SK-N-SH (cell line): Measurements from ENCODE around the gene FMO2. TPM values are rescaled to one million over a fixed set of nuclear protein-coding genes. Genes with fewer than 3 reads are reported as not detected.

Experiments
- CTCF ChIA-PET: fragments of 300-600, 350-600 bp; formaldehyde crosslinking; extraction: SDS; loops from one replicate; lab custom pipeline; 2021; lab: Yijun Ruan, JAX
- POLR2A ChIA-PET: fragments of 350-600 bp; sonication (Branson Sonifier 250); formaldehyde crosslinking; extraction: SDS; loops from one replicate; lab custom pipeline; 2020; ENCODE audit warnings: antibody characterized with exemption, inconsistent platforms; lab: Yijun Ruan, JAX
- DNase-seq: peaks from one replicate; pipeline ENCODE4 v3.0.0; 2012
- H2AFZ ChIP-seq: fragments of 200-600 bp; sonication (generic); 2 replicates; pipeline ENCODE4 v1.8.1; 2016; ENCODE audit warnings: antibody characterized with exemption, mild to moderate bottlenecking, low read depth
- H3F3A ChIP-seq: fragments of 200-600 bp; sonication (generic); replicated peaks from 2 replicates; pipeline ENCODE3; 2016; ENCODE audit warnings: antibody characterized with exemption, mild to moderate bottlenecking; ENCODE audit not compliant: insufficient read depth
- H3K27ac ChIP-seq, 2 experiments: fragments of 200-500 bp in 1 of 2; fragments of 200-600 bp in 1 of 2; sonication (Bioruptor generic) in 1 of 2; sonication (generic), shearing (Covaris generic) in 1 of 2; 2 replicates each; pipeline versions ENCODE4 v1.5.1 to v1.6.1; 2014 to 2016; ENCODE audit warnings: low read depth in 2 of 2, inconsistent platforms in 1 of 2, low read length in 1 of 2, mild to moderate bottlenecking in 1 of 2, mixed read lengths in 1 of 2
- H3K27me3 ChIP-seq: fragments of 200-600 bp; sonication (generic), shearing (Covaris generic); 2 replicates; pipeline ENCODE4 v1.6.1; 2016; ENCODE audit warnings: mixed run types; ENCODE audit not compliant: insufficient read depth
- H3K36me3 ChIP-seq, 2 experiments: fragments of 200-500 bp in 1 of 2; fragments of 200-600 bp in 1 of 2; sonication (Bioruptor generic) in 1 of 2; sonication (generic) in 1 of 2; replicated peaks in 1 of 2; 2 replicates each; pipeline versions ENCODE3 to v1.5.1; 2014 to 2016; ENCODE audit warnings: low read length in 1 of 2, mild to moderate bottlenecking in 1 of 2; ENCODE audit not compliant: insufficient read depth in 2 of 2, control insufficient read depth in 1 of 2
- H3K4me1 ChIP-seq, 2 experiments: fragments of 200-500 bp in 1 of 2; fragments of 200-600 bp in 1 of 2; sonication (Bioruptor generic) in 1 of 2; sonication (generic), shearing (Covaris generic) in 1 of 2; 2 replicates each; pipeline versions ENCODE4 v1.5.1 to v1.6.1; 2014 to 2016; ENCODE audit warnings: low read depth in 1 of 2, low read length in 1 of 2, mixed run types in 1 of 2; ENCODE audit not compliant: insufficient read depth in 2 of 2, control insufficient read depth in 1 of 2
- H3K4me2 ChIP-seq: fragments of 200-600 bp; sonication (generic), shearing (Covaris generic); 2 replicates; pipeline ENCODE4 v1.6.1; 2017; ENCODE audit warnings: mixed run types
- H3K4me3 ChIP-seq, 2 experiments: fragments of 200-500 bp in 1 of 2; fragments of 200-600 bp in 1 of 2; sonication (Bioruptor generic) in 1 of 2; sonication (generic), shearing (Covaris generic) in 1 of 2; 2 replicates each; pipeline versions ENCODE4 v1.5.1 to v1.8.1; 2014 to 2016; ENCODE audit warnings: low read depth in 2 of 2, inconsistent platforms in 1 of 2, low read length in 1 of 2, mild to moderate bottlenecking in 1 of 2, mixed read lengths in 1 of 2, moderate library complexity in 1 of 2
- H3K79me2 ChIP-seq: fragments of 200-600 bp; sonication (generic); 2 replicates; pipeline ENCODE4 v1.8.1; 2017; ENCODE audit warnings: mild to moderate bottlenecking; ENCODE audit not compliant: insufficient read depth
- H3K9ac ChIP-seq: fragments of 200-600 bp; sonication (generic); 2 replicates; pipeline ENCODE4 v1.6.1; 2017; ENCODE audit warnings: mixed run types
- H3K9me2 ChIP-seq: fragments of 200-600 bp; sonication (generic); 2 replicates; pipeline ENCODE4 v1.6.1; 2017; ENCODE audit warnings: mixed run types
- H3K9me3 ChIP-seq: fragments of 200-600 bp; sonication (generic); 2 replicates; pipeline ENCODE4 v1.6.1; 2017; ENCODE audit warnings: mixed run types, mild to moderate bottlenecking, moderate library complexity
- H4K20me1 ChIP-seq: fragments of 200-600 bp; sonication (generic); 2 replicates; pipeline ENCODE4 v1.6.1; 2017; ENCODE audit warnings: mild to moderate bottlenecking, mixed run types; ENCODE audit not compliant: insufficient read depth
- CHD2 ChIP-seq: fragments of 150-350 bp; IDR thresholded peaks from 2 replicates; pipeline ENCODE4 v1.6.1; 2018; ENCODE audit warnings: low read length; ENCODE audit not compliant: partially characterized antibody
- CTCF ChIP-seq: fragments of 200-600 bp; sonication (generic); IDR thresholded peaks from 2 replicates; pipeline ENCODE4 v1.6.1; 2017; ENCODE audit warnings: antibody characterized with exemption, mild to moderate bottlenecking, moderate library complexity
- ELF1 ChIP-seq: IDR thresholded peaks from 2 replicates; pipeline ENCODE4 v1.4.0; 2012
- EP300 ChIP-seq, 2 experiments: IDR thresholded peaks; 2 replicates each; pipeline versions ENCODE4 v1.4.0 to v1.6.1; 2012; ENCODE audit warnings: borderline replicate concordance in 1 of 2, low read depth in 1 of 2, low read length in 1 of 2
- FOXJ3 ChIP-seq: sonication (generic); formaldehyde crosslinking; IDR thresholded peaks from 2 replicates; pipeline ENCODE4 v1.5.1; 2020; ENCODE audit warnings: mild to moderate bottlenecking, missing genetic modification reagents
- FOXM1 ChIP-seq: IDR thresholded peaks from 2 replicates; pipeline ENCODE4 v1.4.0; 2012; ENCODE audit warnings: low read depth, mild to moderate bottlenecking
- GABPA ChIP-seq: IDR thresholded peaks from 2 replicates; pipeline ENCODE4 v1.4.0; 2012; ENCODE audit warnings: low read depth, mild to moderate bottlenecking
- NFIC ChIP-seq: IDR thresholded peaks from 2 replicates; pipeline ENCODE4 v1.4.0; 2012; ENCODE audit warnings: borderline replicate concordance
- PBX3 ChIP-seq: IDR thresholded peaks from 2 replicates; pipeline ENCODE4; 2012
- POLR2AphosphoS5 ChIP-seq: IDR thresholded peaks from 2 replicates; pipeline ENCODE4 v1.6.1; 2012; ENCODE audit warnings: low read depth, low read length
- RAD21 ChIP-seq: IDR thresholded peaks from 2 replicates; pipeline ENCODE4 v1.6.1; 2012; ENCODE audit warnings: mild to moderate bottlenecking, low read length
- TAF1 ChIP-seq: IDR thresholded peaks from 2 replicates; pipeline ENCODE4 v1.6.1; 2012; ENCODE audit warnings: low read depth, mild to moderate bottlenecking, low read length, moderate library complexity, borderline replicate concordance
- TEAD4 ChIP-seq: IDR thresholded peaks from 2 replicates; pipeline ENCODE4 v1.4.0; 2012; ENCODE audit warnings: mild to moderate bottlenecking, borderline replicate concordance; ENCODE audit not compliant: insufficient read depth
- YY1 ChIP-seq: IDR thresholded peaks from 2 replicates; pipeline ENCODE4 v1.4.0; 2012; ENCODE audit warnings: low read depth, mild to moderate bottlenecking
- WGBS: methylation state at CpG from one replicate; pipeline ENCODE4 v1.1.6; 2017; ENCODE audit warnings: low lambda C conversion rate; 5-methylcytosine and 5-hydroxymethylcytosine counted together
- polyA plus RNA-seq, 3 experiments: library from polyadenylated mRNA; depleted of rRNA; stranded (reverse); fragments of >200 nt; gene quantifications; 2 replicates each; pipeline ENCODE4 v1.2.3, GENCODE V29; 2012
- TF ChIP-seq, protein P1 (sequence below): IDR thresholded peaks from 2 replicates; pipeline ENCODE4 v1.4.0; 2012; ENCODE audit warnings: low read depth, borderline replicate concordance

FMO2 gene
- polyA plus RNA-seq, 1 of the 3 experiments (the other 2 are of a cell fraction), result not detected

DNA sequence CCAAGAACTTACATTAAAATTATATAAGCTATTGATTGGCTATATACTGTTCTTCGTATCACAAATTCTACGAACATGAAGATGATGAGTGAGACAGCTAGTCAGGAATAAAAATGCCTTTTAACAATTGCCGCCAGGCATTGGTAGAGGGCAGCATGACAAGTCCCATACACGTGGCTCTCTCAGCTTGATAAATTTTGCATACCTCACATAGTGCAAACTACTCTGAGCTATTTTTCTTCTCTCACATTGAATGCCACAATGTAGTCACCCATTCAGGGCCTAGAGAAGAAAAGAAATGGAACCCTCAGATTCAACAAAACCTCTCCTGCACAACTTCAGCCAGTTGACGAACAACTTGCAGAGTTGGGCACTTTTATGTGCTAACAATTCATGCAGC lies 27.0 kb upstream of the FMO2 start:
- H3K9ac ChIP-seq, result no peak overlapping the region
- H3K9me3 ChIP-seq, result no peaks in the 10 kb centered on the region
- TF ChIP-seq CTCF (no peak), FOXM1 (no peak), POLR2AphosphoS5 (no peak), FOXJ3 (CRISPR knock-in tag) (no peak), CHD2 (no peak), PBX3 (no peak), ELF1 (no peak), YY1 (no peak), EP300 (IDR thresholded peaks at IDR 0.05; ENCODE audit: borderline replicate concordance in 1 of 2, low read depth in 1 of 2, low read length in 1 of 2) (no peak), NFIC (no peak), RAD21 (no peak)
- TF ChIP-seq, protein P1, sequence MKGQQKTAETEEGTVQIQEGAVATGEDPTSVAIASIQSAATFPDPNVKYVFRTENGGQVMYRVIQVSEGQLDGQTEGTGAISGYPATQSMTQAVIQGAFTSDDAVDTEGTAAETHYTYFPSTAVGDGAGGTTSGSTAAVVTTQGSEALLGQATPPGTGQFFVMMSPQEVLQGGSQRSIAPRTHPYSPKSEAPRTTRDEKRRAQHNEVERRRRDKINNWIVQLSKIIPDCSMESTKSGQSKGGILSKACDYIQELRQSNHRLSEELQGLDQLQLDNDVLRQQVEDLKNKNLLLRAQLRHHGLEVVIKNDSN, result no peak
- no peak overlapping the region for H3K4me2 ChIP-seq
- no peaks in the 10 kb centered on the region for H3K27me3 ChIP-seq
- ChIA-PET CTCF (interaction anchor here (0.7 kb wide), 1 partner anchor 31 kb away, joined by 5 read pairs; no protein-coding TSS in a partner anchor), POLR2A (no interaction called here)
- no peaks in the 10 kb centered on the region for H3K36me3 ChIP-seq
- H3K9me2 ChIP-seq, result no peaks in the 10 kb centered on the region
- no peak for DNase-seq
- H3K4me3 ChIP-seq, result no peak overlapping the region
- WGBS, result 2% methylated on average over 5 of the region's 5 CpGs
- no peaks in the 10 kb centered on the region for H4K20me1 ChIP-seq
- no peaks in the 10 kb centered on the region for H3K4me1 ChIP-seq
- H3K27ac ChIP-seq, result no peak overlapping the region
- no peak overlapping the region for H2AFZ ChIP-seq
- no peaks in the 10 kb centered on the region for H3F3A ChIP-seq
- H3K79me2 ChIP-seq, result no peaks in the 10 kb centered on the region

- Histone ChIP-seq H3K9ac (no peak overlapping the region), H3K27ac (no peak overlapping the region), H3K9me2 (no peaks in the 10 kb centered on the region), H4K20me1 (no peaks in the 10 kb centered on the region), H3K36me3 (no peaks in the 10 kb centered on the region), H3K9me3 (no peaks in the 10 kb centered on the region), H3K4me1 (no peaks in the 10 kb centered on the region), H3F3A (no peaks in the 10 kb centered on the region), H3K27me3 (no peaks in the 10 kb centered on the region), H2AFZ (no peak overlapping the region), H3K79me2 (no peaks in the 10 kb centered on the region), H3K4me2 (no peak overlapping the region), H3K4me3 (no peak overlapping the region)
- 4% methylated on average over 3 of the region's 3 CpGs for WGBS
- POLR2A ChIA-PET, result no interaction called here
- CTCF ChIA-PET, result no interaction called here
- no peak for DNase-seq
- no peak for TF ChIP-seq YY1
- no peak for TF ChIP-seq FOXJ3 (CRISPR knock-in tag)
- TF ChIP-seq CTCF, result no peak
- no peak for TF ChIP-seq GABPA
- TF ChIP-seq TAF1, result no peak
- no peak for TF ChIP-seq TEAD4
Observed at GRCh38 chr1:171158551-171158950, 26.5 kb upstream of the FMO2 start.
